ENCODE data around the gene TFCP2. TPM values are rescaled to one million over a fixed set of nuclear protein-coding genes. Genes with fewer than 3 reads are reported as not detected.

Gene TFCP2
- total RNA-seq, 1 donor from 2014 or later = 22.4 TPM

- H2AFZ ChIP-seq (ENCODE audit: low read depth, low read length) = peak overlapping the region; percentile 48
- H3K27ac ChIP-seq (ENCODE audit: low read depth, low read length) = no peak overlapping the region
- Mint-ChIP-seq H3K36me3 (ENCODE audit: low read depth, unreplicated experiment) (no peaks in the 10 kb centered on the region), H3K4me1 (ENCODE audit: low read depth, unreplicated experiment) (peaks cover 5% of the 10 kb centered on the region), H3K4me3 (ENCODE audit: unreplicated experiment) (peak overlapping the region; percentile 17), H3K27ac (ENCODE audit: unreplicated experiment) (no peak overlapping the region), H3K27me3 (ENCODE audit: low read depth, unreplicated experiment) (peaks cover 8% of the 10 kb centered on the region), H3K9me3 (ENCODE audit: unreplicated experiment) (no peaks in the 10 kb centered on the region)
- no peak overlapping the region for H3K4me3 ChIP-seq (ENCODE audit: insufficient read depth, low read depth, low read length)
- no peaks in the 10 kb centered on the region for H3K4me1 ChIP-seq (ENCODE audit: insufficient read depth, low read length)
- DNase-seq (ENCODE audit: low read depth) (peak; percentile 26), FAIRE-seq (no peak)
- no peaks in the 10 kb centered on the region for H4K20me1 ChIP-seq (ENCODE audit: insufficient read depth, low read length)
- no peaks in the 10 kb centered on the region for H3K9me3 ChIP-seq (ENCODE audit: insufficient read depth, low read depth, low read length)
- no peaks in the 10 kb centered on the region for H3K36me3 ChIP-seq (ENCODE audit: insufficient read depth, low read length)
- H3K9ac ChIP-seq (ENCODE audit: low read length) = no peak overlapping the region
- H3K79me2 ChIP-seq (ENCODE audit: insufficient read depth, low read length) = no peaks in the 10 kb centered on the region
- H3K27me3 ChIP-seq (ENCODE audit: insufficient read depth, low read length) = no peaks in the 10 kb centered on the region
- no peak for TF ChIP-seq CTCF (IDR thresholded peaks at IDR 0.05; ENCODE audit: insufficient read depth, low read depth, low read length)
- no peak for TF ChIP-seq EZH2 (IDR thresholded peaks at IDR 0.05; ENCODE audit: insufficient read depth, low read length)
- no peak overlapping the region for H3K4me2 ChIP-seq (ENCODE audit: low read length)
Observed at GRCh38 chr12:51183816-51184215, 10.9 kb upstream of the TFCP2 start.

- Mint-ChIP-seq H3K4me1 (ENCODE audit: low read depth, unreplicated experiment) (peaks cover 5% of the 10 kb centered on the region), H3K9me3 (ENCODE audit: unreplicated experiment) (no peaks in the 10 kb centered on the region), H3K36me3 (ENCODE audit: low read depth, unreplicated experiment) (no peaks in the 10 kb centered on the region), H3K27me3 (ENCODE audit: low read depth, unreplicated experiment) (peaks cover 8% of the 10 kb centered on the region), H3K4me3 (ENCODE audit: unreplicated experiment) (peak overlapping the region; percentile 17), H3K27ac (ENCODE audit: unreplicated experiment) (no peak overlapping the region)
- no peak overlapping the region for H3K4me2 ChIP-seq (ENCODE audit: low read length)
- no peak for TF ChIP-seq CTCF (IDR thresholded peaks at IDR 0.05; ENCODE audit: insufficient read depth, low read depth, low read length)
- TF ChIP-seq EZH2 (IDR thresholded peaks at IDR 0.05; ENCODE audit: insufficient read depth, low read length) = no peak
- no peak overlapping the region for H2AFZ ChIP-seq (ENCODE audit: low read depth, low read length)
- H3K9me3 ChIP-seq (ENCODE audit: insufficient read depth, low read depth, low read length) = no peaks in the 10 kb centered on the region
- H3K27me3 ChIP-seq (ENCODE audit: insufficient read depth, low read length) = no peaks in the 10 kb centered on the region
- no peaks in the 10 kb centered on the region for H3K79me2 ChIP-seq (ENCODE audit: insufficient read depth, low read length)
- DNase-seq (ENCODE audit: low read depth) = no peak
- no peaks in the 10 kb centered on the region for H4K20me1 ChIP-seq (ENCODE audit: insufficient read depth, low read length)
- H3K4me3 ChIP-seq (ENCODE audit: insufficient read depth, low read depth, low read length) = no peak overlapping the region
- no peaks in the 10 kb centered on the region for H3K36me3 ChIP-seq (ENCODE audit: insufficient read depth, low read length)
- no peak overlapping the region for H3K27ac ChIP-seq (ENCODE audit: low read depth, low read length)
- FAIRE-seq = no peak
- H3K9ac ChIP-seq (ENCODE audit: low read length) = no peak overlapping the region
- no peaks in the 10 kb centered on the region for H3K4me1 ChIP-seq (ENCODE audit: insufficient read depth, low read length)
Observed at GRCh38 chr12:51183349-51183748, 10.4 kb upstream of the TFCP2 start.

GRCh38 chr12:51181558-51181957 lies 8.6 kb upstream of the TFCP2 start:
- peaks cover 8% of the 10 kb centered on the region for H3K27me3 Mint-ChIP-seq (ENCODE audit: low read depth, unreplicated experiment)
- FAIRE-seq = no peak
- H3K4me3 Mint-ChIP-seq (ENCODE audit: unreplicated experiment) = no peak overlapping the region

More at GRCh38 chr12:51181558-51181957, 8.6 kb upstream of the TFCP2 start:
- no peaks in the 10 kb centered on the region for H3K9me3 Mint-ChIP-seq (ENCODE audit: unreplicated experiment)
- Histone ChIP-seq H3K27ac (ENCODE audit: low read depth, low read length) (no peak overlapping the region), H3K4me2 (ENCODE audit: low read length) (no peak overlapping the region), H3K9me3 (ENCODE audit: insufficient read depth, low read depth, low read length) (no peaks in the 10 kb centered on the region), H4K20me1 (ENCODE audit: insufficient read depth, low read length) (no peaks in the 10 kb centered on the region), H3K79me2 (ENCODE audit: insufficient read depth, low read length) (no peaks in the 10 kb centered on the region), H2AFZ (ENCODE audit: low read depth, low read length) (no peak overlapping the region), H3K9ac (ENCODE audit: low read length) (no peak overlapping the region), H3K4me3 (ENCODE audit: insufficient read depth, low read depth, low read length) (no peak overlapping the region), H3K27me3 (ENCODE audit: insufficient read depth, low read length) (no peaks in the 10 kb centered on the region), H3K4me1 (ENCODE audit: insufficient read depth, low read length) (no peaks in the 10 kb centered on the region), H3K36me3 (ENCODE audit: insufficient read depth, low read length) (no peaks in the 10 kb centered on the region)
- DNase-seq (ENCODE audit: low read depth) = no peak
- H3K36me3 Mint-ChIP-seq (ENCODE audit: low read depth, unreplicated experiment) = no peaks in the 10 kb centered on the region
- H3K27ac Mint-ChIP-seq (ENCODE audit: unreplicated experiment) = no peak overlapping the region
- TF ChIP-seq EZH2 (IDR thresholded peaks at IDR 0.05; ENCODE audit: insufficient read depth, low read length) = no peak
- TF ChIP-seq CTCF (IDR thresholded peaks at IDR 0.05; ENCODE audit: insufficient read depth, low read depth, low read length) = no peak
- peaks cover 5% of the 10 kb centered on the region for H3K4me1 Mint-ChIP-seq (ENCODE audit: low read depth, unreplicated experiment)

Measured in astrocyte (in vitro differentiated cells and primary cell).